Stimulated activated CD8-positive, alpha-beta memory T cell treated with anti-CD3 and anti-CD28 coated beads, Interleukin-12 subunit alpha, Interleukin-12 subunit beta, amount 100 ng/mL, for 24 hours (primary cell): Measurements from ENCODE around the gene LRRC45.
A peak's percentile ranks its signal among the peaks of the same experiment; 100 is the strongest.

Experiments used
- DNase-seq: peaks from one replicate; pipeline ENCODE4 v3.0.0-alpha.2; 2020; ENCODE audit errors: extremely low read depth

LRRC45 gene

GRCh38 chr17:82018989-82019689 lies 4.0 kb upstream of the LRRC45 start:
- no peak for DNase-seq

- DNase-seq, result peak; percentile 43
These were observed 3.2 kb upstream of the LRRC45 start for GRCh38 chr17:82019690-82020571.

- no peak for DNase-seq
These were observed 2.5 kb upstream of the LRRC45 start for GRCh38 chr17:82020572-82021106.

GRCh38 chr17:82021107-82021899 lies 1.8 kb upstream of the LRRC45 start:
- no peak for DNase-seq

GRCh38 chr17:82021900-82022309 lies 1.2 kb upstream of the LRRC45 start:
- DNase-seq, result no peak

GRCh38 chr17:82022310-82022980 lies 660 bp upstream of the LRRC45 start, which contains the start of gene CENPX:
TSS of gene CENPX (minus strand) at chr17:82022878. CDS start at chr17:82022861, 17 bp downstream.
- DNase-seq, result no peak

- DNase-seq, result no peak
These were observed 539 bp downstream of the LRRC45 start for GRCh38 chr17:82023447-82024241.

GRCh38 chr17:82024859-82025258 lies 1.8 kb downstream of the LRRC45 start:
- DNase-seq, result no peak

- DNase-seq, result no peak
These were observed 2.4 kb downstream of the LRRC45 start for GRCh38 chr17:82025401-82026107.

GRCh38 chr17:82028246-82028645 lies 5.1 kb downstream of the LRRC45 start:
- DNase-seq, result no peak

- no peak for DNase-seq
These were observed 5.9 kb downstream of the LRRC45 start for GRCh38 chr17:82028966-82029365.

- no peak for DNase-seq
These were observed 6.3 kb downstream of the LRRC45 start for GRCh38 chr17:82029391-82029790.

GRCh38 chr17:82029990-82030469 lies 6.9 kb downstream of the LRRC45 start:
- DNase-seq, result no peak

GRCh38 chr17:82030470-82031302 lies 7.6 kb downstream of the LRRC45 start:
- peak; percentile 57 for DNase-seq

- no peak for DNase-seq
These were observed 8.3 kb downstream of the LRRC45 start, which contains the start of gene RAC3 for GRCh38 chr17:82031303-82031884. TSS of gene RAC3 (plus strand) at chr17:82031678. CDS start at chr17:82031762, 84 bp downstream.

GRCh38 chr17:82031885-82032627 lies 9.0 kb downstream of the LRRC45 start:
- no peak for DNase-seq

- no peak for DNase-seq
These were observed 10.4 kb downstream of the LRRC45 start for GRCh38 chr17:82033359-82034085.
